Neural progenitor cell (in vitro differentiated cells): ENCODE data around the gene KIF12. TPM values are rescaled to one million over a fixed set of nuclear protein-coding genes. Genes with fewer than 3 reads are reported as not detected.

Experiments used
- DNase-seq: peaks from one replicate; pipeline ENCODE4 v3.0.0-alpha.2; 2016; ENCODE audit warnings: low spot score
- H2AFZ ChIP-seq: fragments of 200-600 bp; sonication (generic); replicated peaks from 2 replicates; pipeline ENCODE4 v1.6.1; 2016; ENCODE audit warnings: antibody characterized with exemption
- H3F3A ChIP-seq: fragments of 200-600 bp; sonication (generic); 2 replicates; pipeline ENCODE4 v1.6.1; 2016; ENCODE audit warnings: antibody characterized with exemption, low read depth
- H3K27ac ChIP-seq: fragments of 200-600 bp; sonication (generic); 2 replicates; pipeline ENCODE4 v1.5.1; 2016; ENCODE audit warnings: mild to moderate bottlenecking
- H3K27me3 ChIP-seq: fragments of 200-600 bp; sonication (generic); 2 replicates; pipeline ENCODE4 v1.6.1; 2016; ENCODE audit warnings: mild to moderate bottlenecking, moderate library complexity
- H3K36me3 ChIP-seq: fragments of 200-600 bp; sonication (generic); 2 replicates; pipeline ENCODE4 v1.5.1; 2016
- H3K4me1 ChIP-seq: fragments of 200-600 bp; sonication (generic); 2 replicates; pipeline ENCODE4 v1.6.1; 2016; ENCODE audit warnings: mixed run types
- H3K4me2 ChIP-seq: fragments of 200-600 bp; sonication (generic); 2 replicates; pipeline ENCODE4 v1.6.1; 2016
- H3K4me3 ChIP-seq: fragments of 200-600 bp; sonication (generic); 2 replicates; pipeline ENCODE4 v1.5.1; 2016
- H3K79me2 ChIP-seq: fragments of 200-600 bp; sonication (generic); 2 replicates; pipeline ENCODE4 v1.6.1; 2016; ENCODE audit warnings: low read depth
- H3K9ac ChIP-seq: fragments of 200-600 bp; sonication (generic); 2 replicates; pipeline ENCODE4 v1.6.1; 2016
- H3K9me3 ChIP-seq: fragments of 200-600 bp; sonication (generic); 2 replicates; pipeline ENCODE4 v1.5.1; 2016; ENCODE audit warnings: low read depth
- H4K20me1 ChIP-seq: fragments of 200-600 bp; sonication (generic); 2 replicates; pipeline ENCODE4 v1.6.1; 2016; ENCODE audit warnings: low read depth
- H3K27ac Mint-ChIP-seq: 3 replicates; pipeline ENCODE4 v1.8.0; 2021; ENCODE audit warnings: mixed read lengths
- H3K27me3 Mint-ChIP-seq: 2 replicates; pipeline ENCODE4 v1.8.0; 2022; ENCODE audit warnings: low read depth, mild to moderate bottlenecking, inconsistent platforms, moderate library complexity, mixed read lengths; ENCODE audit not compliant: insufficient read depth
- H3K36me3 Mint-ChIP-seq: 3 replicates; pipeline ENCODE4 v1.8.0; 2021; ENCODE audit warnings: mixed read lengths
- H3K4me1 Mint-ChIP-seq: 3 replicates; pipeline ENCODE4 v1.8.0; 2021; ENCODE audit warnings: mixed read lengths
- H3K4me3 Mint-ChIP-seq: 3 replicates; pipeline ENCODE4 v1.8.0; 2021; ENCODE audit warnings: mild to moderate bottlenecking, moderate library complexity, mixed read lengths
- H3K9me3 Mint-ChIP-seq: 3 replicates; pipeline ENCODE4 v1.8.0; 2020; ENCODE audit warnings: mixed read lengths
- CTCF ChIP-seq: fragments of 200-600 bp; sonication (generic); IDR thresholded peaks from 2 replicates; pipeline ENCODE4 v1.5.1; 2017; ENCODE audit warnings: antibody characterized with exemption, mild to moderate bottlenecking
- EZH2 ChIP-seq: fragments of 200-600 bp; sonication (generic); IDR thresholded peaks from 2 replicates; pipeline ENCODE4 v1.6.1; 2017; ENCODE audit warnings: antibody characterized with exemption, mild to moderate bottlenecking, moderate library complexity
- EZH2phosphoT487 ChIP-seq: fragments of 200-600 bp; sonication (generic); IDR thresholded peaks from 2 replicates; pipeline ENCODE4 v1.6.1; 2017; ENCODE audit warnings: antibody characterized with exemption
- total RNA-seq: library from RNA; depleted of rRNA; stranded (reverse); fragments of >200 nt; gene quantifications from 2 replicates; pipeline ENCODE4 v1.2.3, GENCODE V29; 2015; ENCODE audit warnings: low replicate concordance

Gene KIF12
- total RNA-seq, 1 donor from 2014 or later = 0.56 TPM

GRCh38 chr9:114065304-114065703, 33.8 kb downstream of the KIF12 start:
- DNase-seq = no peak
- Mint-ChIP-seq H3K9me3 (peaks cover 2% of the 10 kb centered on the region), H3K36me3 (no peaks in the 10 kb centered on the region), H3K27ac (no peak overlapping the region), H3K4me1 (peaks cover 4% of the 10 kb centered on the region), H3K4me3 (no peak overlapping the region), H3K27me3 (peaks cover 7% of the 10 kb centered on the region)
- no peak overlapping the region for H3K9ac ChIP-seq
- no peaks in the 10 kb centered on the region for H4K20me1 ChIP-seq
- H2AFZ ChIP-seq = no peak overlapping the region
- no peaks in the 10 kb centered on the region for H3K9me3 ChIP-seq
- no peak overlapping the region for H3K4me2 ChIP-seq
- H3K79me2 ChIP-seq = no peaks in the 10 kb centered on the region
- H3K27ac ChIP-seq = no peak overlapping the region
- no peaks in the 10 kb centered on the region for H3K36me3 ChIP-seq
- no peaks in the 10 kb centered on the region for H3K4me1 ChIP-seq
- H3K27me3 ChIP-seq = no peaks in the 10 kb centered on the region
- no peaks in the 10 kb centered on the region for H3F3A ChIP-seq
- no peak for TF ChIP-seq EZH2
- no peak for TF ChIP-seq EZH2phosphoT487
- no peak for TF ChIP-seq CTCF
- H3K4me3 ChIP-seq = no peak overlapping the region

GRCh38 chr9:114061830-114062474, 37.1 kb downstream of the KIF12 start:
- peaks cover 19% of the 10 kb centered on the region for H3K4me1 Mint-ChIP-seq

GRCh38 chr9:114061292-114061691, 37.8 kb downstream of the KIF12 start:
- no peaks in the 10 kb centered on the region for H3K36me3 ChIP-seq
- no peaks in the 10 kb centered on the region for H3K9me3 ChIP-seq
- H3K79me2 ChIP-seq = no peaks in the 10 kb centered on the region
- DNase-seq = no peak
- H3K4me3 ChIP-seq = no peak overlapping the region
- H3K4me2 ChIP-seq = no peak overlapping the region
- H3K27ac ChIP-seq = no peak overlapping the region
- Mint-ChIP-seq H3K4me1 (peaks cover 19% of the 10 kb centered on the region), H3K9me3 (no peaks in the 10 kb centered on the region), H3K36me3 (peaks cover 12% of the 10 kb centered on the region), H3K4me3 (no peak overlapping the region), H3K27me3 (peaks cover 13% of the 10 kb centered on the region), H3K27ac (no peak overlapping the region)
- H3K9ac ChIP-seq = no peak overlapping the region
- H2AFZ ChIP-seq = no peak overlapping the region
- H3K27me3 ChIP-seq = no peaks in the 10 kb centered on the region
- H3F3A ChIP-seq = no peaks in the 10 kb centered on the region
- no peaks in the 10 kb centered on the region for H3K4me1 ChIP-seq
- no peak for TF ChIP-seq CTCF
- no peak for TF ChIP-seq EZH2phosphoT487
- no peak for TF ChIP-seq EZH2
- no peaks in the 10 kb centered on the region for H4K20me1 ChIP-seq

More at GRCh38 chr9:114061830-114062474, 37.1 kb downstream of the KIF12 start:
- H3K27ac ChIP-seq = no peak overlapping the region
- no peak overlapping the region for H3K9ac ChIP-seq
- H3K9me3 ChIP-seq = no peaks in the 10 kb centered on the region
- H3K4me3 ChIP-seq = no peak overlapping the region
- no peaks in the 10 kb centered on the region for H3K27me3 ChIP-seq
- H3K36me3 ChIP-seq = no peaks in the 10 kb centered on the region
- Mint-ChIP-seq H3K36me3 (peaks cover 8% of the 10 kb centered on the region), H3K4me3 (no peak overlapping the region), H3K27ac (no peak overlapping the region), H3K27me3 (peaks cover 9% of the 10 kb centered on the region), H3K9me3 (peaks cover 2% of the 10 kb centered on the region)
- TF ChIP-seq CTCF (no peak), EZH2phosphoT487 (no peak), EZH2 (no peak)
- H3F3A ChIP-seq = no peaks in the 10 kb centered on the region
- H3K79me2 ChIP-seq = no peaks in the 10 kb centered on the region
- no peak overlapping the region for H2AFZ ChIP-seq
- H3K4me1 ChIP-seq = no peaks in the 10 kb centered on the region
- H3K4me2 ChIP-seq = no peak overlapping the region
- H4K20me1 ChIP-seq = no peaks in the 10 kb centered on the region
- no peak for DNase-seq
